GM12892 (cell line): ENCODE data around the gene ZNF232.
"Not testable (repeated sequence)": the region's sequence is repeated elsewhere in the genome, so short reads cannot be mapped to it uniquely, and the experiment has no call there.

Source experiments
- POLR2A ChIP-seq: IDR thresholded peaks from 2 replicates; pipeline ENCODE4 v1.6.1; 2011; ENCODE audit warnings: low read depth, low read length, control low read depth
- TAF1 ChIP-seq: IDR thresholded peaks from 2 replicates; pipeline ENCODE4 v1.6.1; 2011; ENCODE audit warnings: low read depth, mild to moderate bottlenecking, control low read depth, low read length, borderline replicate concordance

DNA sequence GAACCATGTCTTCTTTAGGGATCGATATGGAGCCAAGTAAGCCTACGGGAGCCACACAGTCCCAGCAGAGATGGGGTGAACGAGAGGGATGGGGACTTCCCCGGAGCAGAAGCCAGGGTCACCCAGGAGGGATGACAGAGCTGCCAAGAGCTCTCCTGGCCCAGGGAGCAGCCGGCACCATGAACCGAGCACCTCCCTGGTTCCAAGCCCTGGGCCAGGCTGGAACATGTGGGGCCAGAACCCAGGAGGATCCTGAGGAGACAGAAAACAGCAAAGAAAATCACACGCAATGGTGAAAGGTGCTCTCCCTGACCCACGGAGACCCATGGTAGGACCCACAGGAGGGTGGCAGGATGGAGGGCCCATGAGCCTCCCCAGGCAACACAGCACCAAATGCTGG is 22.3 kb upstream of the ZNF232 start:
- TF ChIP-seq TAF1, POLR2A: not testable (repeated sequence)
